ENCODE results near the gene PKM.

The PKM gene

DNA sequence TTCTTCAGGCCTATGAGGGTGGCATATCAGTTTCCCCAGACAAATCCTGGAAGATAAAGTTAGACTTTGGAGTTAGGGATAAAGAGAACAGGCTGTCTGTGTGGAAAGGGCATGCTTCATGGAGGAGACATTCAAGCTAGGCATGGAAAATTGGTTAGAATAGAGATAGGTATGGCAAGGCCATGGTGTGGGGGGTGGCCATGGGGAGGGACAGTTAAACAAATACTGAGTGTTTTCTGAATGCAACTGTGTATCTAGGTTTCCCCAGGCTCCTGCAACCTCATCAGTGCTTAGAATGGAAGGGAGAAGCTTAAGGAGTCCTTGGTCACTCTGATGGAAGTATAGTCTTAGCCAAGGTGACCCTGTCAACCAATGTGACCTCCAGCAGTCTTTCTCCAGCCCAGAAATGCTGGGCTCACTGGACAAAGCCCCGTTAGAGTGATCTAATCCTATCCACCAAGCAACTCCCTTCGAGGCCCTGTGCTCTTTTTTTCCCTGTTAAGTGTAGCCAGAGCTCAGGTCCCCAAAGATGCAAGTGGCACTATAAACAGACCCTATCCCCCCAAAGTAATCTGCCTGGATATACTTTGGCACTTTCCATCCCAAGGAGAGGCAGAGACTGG is 5.5 kb upstream of the PKM start:
- H3K4me3 ChIP-seq (replicated peaks in 1 of 2; ENCODE audit: low read depth in 2 of 2, low read length in 2 of 2), result peak overlapping the region in 1 of 2 donors; percentile 49
- DNase-seq (ENCODE audit: low read depth in 2 of 2), result no peak
- TF ChIP-seq, protein P1, sequence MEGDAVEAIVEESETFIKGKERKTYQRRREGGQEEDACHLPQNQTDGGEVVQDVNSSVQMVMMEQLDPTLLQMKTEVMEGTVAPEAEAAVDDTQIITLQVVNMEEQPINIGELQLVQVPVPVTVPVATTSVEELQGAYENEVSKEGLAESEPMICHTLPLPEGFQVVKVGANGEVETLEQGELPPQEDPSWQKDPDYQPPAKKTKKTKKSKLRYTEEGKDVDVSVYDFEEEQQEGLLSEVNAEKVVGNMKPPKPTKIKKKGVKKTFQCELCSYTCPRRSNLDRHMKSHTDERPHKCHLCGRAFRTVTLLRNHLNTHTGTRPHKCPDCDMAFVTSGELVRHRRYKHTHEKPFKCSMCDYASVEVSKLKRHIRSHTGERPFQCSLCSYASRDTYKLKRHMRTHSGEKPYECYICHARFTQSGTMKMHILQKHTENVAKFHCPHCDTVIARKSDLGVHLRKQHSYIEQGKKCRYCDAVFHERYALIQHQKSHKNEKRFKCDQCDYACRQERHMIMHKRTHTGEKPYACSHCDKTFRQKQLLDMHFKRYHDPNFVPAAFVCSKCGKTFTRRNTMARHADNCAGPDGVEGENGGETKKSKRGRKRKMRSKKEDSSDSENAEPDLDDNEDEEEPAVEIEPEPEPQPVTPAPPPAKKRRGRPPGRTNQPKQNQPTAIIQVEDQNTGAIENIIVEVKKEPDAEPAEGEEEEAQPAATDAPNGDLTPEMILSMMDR (IDR thresholded peaks at IDR 0.05; ENCODE audit: low read depth, low read length), result no peak

DNA sequence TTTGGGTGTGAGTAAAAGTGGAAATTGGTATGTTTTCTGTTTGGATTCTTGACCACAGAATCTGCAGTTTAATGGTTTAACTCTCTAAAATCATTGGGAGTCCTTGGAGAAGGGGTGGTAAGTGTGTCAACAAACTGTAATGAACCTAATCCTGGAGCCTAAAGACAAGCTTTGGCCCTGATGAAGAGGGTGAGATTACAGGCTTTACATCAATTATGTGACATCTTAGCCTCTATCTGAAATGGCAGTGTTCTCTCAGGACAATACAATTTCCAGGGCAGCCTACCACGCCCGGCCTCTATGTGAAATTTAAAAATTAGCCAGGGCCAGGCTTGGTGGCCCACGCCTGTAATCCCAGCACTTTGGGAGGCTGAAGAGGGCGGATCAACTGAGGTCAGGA is 4.3 kb upstream of the PKM start:
- DNase-seq (ENCODE audit: low read depth in 2 of 2), result no peak

DNA sequence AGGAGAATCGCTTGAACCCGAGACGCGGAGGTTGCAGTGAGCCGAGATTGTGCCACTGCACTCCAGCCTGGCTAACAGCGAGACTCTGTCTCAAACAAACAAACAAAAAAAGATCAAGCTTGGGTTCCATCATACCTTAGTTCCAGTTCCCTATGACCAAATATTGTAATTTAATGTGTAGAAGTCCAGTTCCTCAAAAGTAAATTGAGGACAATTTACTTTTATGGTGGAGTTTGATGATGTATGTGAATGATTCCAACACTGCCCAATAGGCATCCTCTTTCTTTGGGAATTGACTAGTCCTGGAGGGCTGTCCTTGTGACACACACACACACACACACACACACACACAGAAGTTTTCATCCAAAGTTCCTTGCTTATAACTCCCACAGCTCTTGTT is 2.8 kb upstream of the PKM start:
- TF ChIP-seq, protein P1 (IDR thresholded peaks at IDR 0.05; ENCODE audit: low read depth, low read length), result no peak
- H3K4me3 ChIP-seq (replicated peaks in 1 of 2; ENCODE audit: low read depth in 2 of 2, low read length in 2 of 2), result no peak overlapping the region
- DNase-seq (ENCODE audit: low read depth in 2 of 2), result no peak

More for the DNA sequence above, 4.3 kb upstream of the PKM start:
- TF ChIP-seq, protein P1 (IDR thresholded peaks at IDR 0.05; ENCODE audit: low read depth, low read length), result no peak
- H3K4me3 ChIP-seq (replicated peaks in 1 of 2; ENCODE audit: low read depth in 2 of 2, low read length in 2 of 2), result no peak overlapping the region

DNA sequence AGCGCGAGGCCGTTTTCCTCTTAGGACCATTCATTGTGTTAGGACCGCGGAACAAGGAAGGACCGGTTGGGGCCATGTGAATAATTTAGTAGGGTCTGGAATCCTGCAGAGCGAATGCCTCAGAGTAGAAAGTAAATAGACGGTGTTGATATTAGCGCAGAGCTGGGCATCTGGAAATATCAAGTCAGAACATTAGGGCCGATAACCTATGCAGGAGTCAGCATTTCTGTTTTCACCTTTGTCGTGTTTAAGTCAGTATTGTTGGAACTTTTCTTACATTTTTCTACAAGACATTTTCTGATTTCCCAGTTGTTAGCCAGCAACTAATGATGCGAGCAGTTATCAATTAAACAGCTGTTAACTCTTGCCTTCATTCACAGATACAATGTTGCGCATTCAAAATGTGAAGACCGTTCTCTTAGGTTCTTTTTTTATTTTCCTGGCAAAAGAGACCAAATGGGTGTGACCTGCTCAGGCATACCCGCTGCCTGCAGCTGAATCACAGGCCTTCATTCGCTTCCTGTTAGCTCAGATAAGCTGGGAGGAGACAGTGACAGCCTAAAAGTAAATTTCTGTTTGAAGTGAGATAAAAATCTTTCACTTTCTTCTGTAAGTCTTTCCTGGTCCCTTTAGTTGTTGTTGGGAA is 966 bp upstream of the PKM start:
- H3K4me3 ChIP-seq (replicated peaks in 1 of 2; ENCODE audit: low read depth in 2 of 2, low read length in 2 of 2), result peak overlapping the region; percentile 75 to 91
- peak; percentile 83 to 86 for DNase-seq (ENCODE audit: low read depth in 2 of 2)
- TF ChIP-seq, protein P1 (IDR thresholded peaks at IDR 0.05; ENCODE audit: low read depth, low read length), result no peak

DNA sequence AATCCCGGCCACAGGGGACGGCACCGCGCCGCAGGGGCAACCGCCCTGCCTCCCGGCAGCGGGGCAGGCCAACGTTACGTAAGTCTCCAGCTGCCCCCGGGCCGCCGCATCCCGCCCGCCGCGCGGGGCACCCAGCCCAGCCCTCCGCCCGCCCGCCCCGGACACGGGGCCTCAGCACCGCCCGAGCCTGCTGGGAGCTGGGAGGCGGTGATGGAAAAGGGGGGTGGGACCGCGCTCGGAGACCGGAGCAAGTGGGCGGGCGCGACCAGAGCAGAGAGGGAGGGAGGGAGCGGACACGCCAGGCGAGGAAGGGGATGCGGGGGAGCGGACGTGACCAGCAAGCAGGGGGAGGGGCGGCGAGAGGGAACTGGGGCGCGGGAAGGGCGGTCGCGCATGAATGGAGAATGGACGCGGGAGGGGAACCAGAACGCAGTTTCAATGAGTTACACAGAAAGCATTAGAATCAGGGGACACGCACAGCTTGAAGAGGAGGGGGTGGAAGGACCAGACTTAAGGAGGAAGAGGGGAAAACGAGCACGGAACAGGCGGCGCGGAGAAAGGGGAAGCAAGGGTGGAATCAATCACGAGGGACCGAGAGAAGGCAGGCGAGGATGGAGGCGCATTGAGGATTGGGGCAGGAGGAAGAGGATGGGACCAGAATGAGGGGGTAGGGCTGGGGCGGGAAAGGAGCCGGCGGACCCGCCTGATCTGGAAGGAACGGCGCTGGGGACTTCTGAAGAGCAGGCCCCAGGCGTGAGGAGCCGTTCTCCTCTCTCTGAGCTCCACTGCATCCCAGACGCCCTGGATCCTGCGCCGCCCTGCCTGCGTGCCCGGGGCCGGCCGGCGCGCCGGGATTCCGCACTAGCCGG is 559 bp downstream of the PKM start:
- TF ChIP-seq, protein P1 (IDR thresholded peaks at IDR 0.05; ENCODE audit: low read depth, low read length), result no peak
- H3K4me3 ChIP-seq (replicated peaks in 1 of 2; ENCODE audit: low read depth in 2 of 2, low read length in 2 of 2), result peak overlapping the region; percentile 75 to 91
- peak; percentile 89 to 96 for DNase-seq (ENCODE audit: low read depth in 2 of 2)

DNA sequence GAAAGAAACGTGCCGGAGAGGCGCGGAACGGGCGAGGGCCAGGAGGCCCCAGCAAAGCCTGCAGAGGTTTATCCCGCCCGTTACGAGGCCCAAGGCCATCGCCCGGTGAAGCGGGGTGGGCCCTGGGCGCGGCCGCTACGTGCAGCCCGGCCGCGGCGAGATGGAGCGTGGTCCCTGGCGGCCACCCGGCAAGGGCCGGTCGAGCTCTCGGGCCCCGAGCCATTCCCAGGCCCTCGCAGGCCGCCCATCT is 1.1 kb downstream of the PKM start:
- no peak for DNase-seq (ENCODE audit: low read depth in 2 of 2)
- peak overlapping the region; percentile 75 to 91 for H3K4me3 ChIP-seq (replicated peaks in 1 of 2; ENCODE audit: low read depth in 2 of 2, low read length in 2 of 2)
- TF ChIP-seq, protein P1 (IDR thresholded peaks at IDR 0.05; ENCODE audit: low read depth, low read length), result no peak

Data from cardiac fibroblast (primary cell).